BJ (cell line): ENCODE data around the gene RFESD. TPM values are rescaled to one million over a fixed set of nuclear protein-coding genes. Genes with fewer than 3 reads are reported as not detected.

ENCODE experiments used
- CTCF ChIA-PET: fragments of 350-600 bp; formaldehyde crosslinking; extraction: SDS; loops from one replicate; lab custom pipeline; 2021; ENCODE audit warnings: antibody characterized with exemption, inconsistent platforms; lab: Yijun Ruan, JAX
- POLR2A ChIA-PET: fragments of 300-600 bp; sonication (Branson Sonifier 250); formaldehyde crosslinking; extraction: SDS; loops from one replicate; lab custom pipeline; 2021; ENCODE audit warnings: antibody characterized with exemption; lab: Charles Lee
- DNase-seq: peaks from one replicate; pipeline ENCODE4 v3.0.0-alpha.2; 2011; ENCODE audit warnings: low read depth
- H3K27me3 ChIP-seq: 2 replicates; pipeline ENCODE4 v1.6.0; 2011; ENCODE audit warnings: low read length; ENCODE audit not compliant: control insufficient read depth, insufficient read depth
- H3K36me3 ChIP-seq: 2 replicates; pipeline ENCODE4 v1.5.1; 2011; ENCODE audit warnings: low read length; ENCODE audit not compliant: control insufficient read depth, insufficient read depth
- H3K4me3 ChIP-seq: 2 replicates; pipeline ENCODE4 v1.5.1; 2011; ENCODE audit warnings: low read depth, mild to moderate bottlenecking, control low read depth, low read length
- polyA plus RNA-seq: library from polyadenylated mRNA; depleted of rRNA; stranded (reverse); fragments of >200 nt; gene quantifications from 2 replicates; pipeline ENCODE4 v1.2.3, GENCODE V29; 2011
- TF ChIP-seq, protein P1 (sequence below): IDR thresholded peaks from 2 replicates; pipeline ENCODE4 v1.5.1; 2011; ENCODE audit warnings: low read depth, mild to moderate bottlenecking, control low read depth, inconsistent platforms, low read length, moderate library complexity; ENCODE audit not compliant: insufficient read depth

The RFESD gene
- polyA plus RNA-seq, 1 experiment: 1.1 TPM

GRCh38 chr5:95668216-95668615, 21.6 kb downstream of the RFESD start:
- H3K36me3 ChIP-seq: no peaks in the 10 kb centered on the region
- DNase-seq: no peak
- POLR2A ChIA-PET: no interaction called here
- TF ChIP-seq, protein P1, sequence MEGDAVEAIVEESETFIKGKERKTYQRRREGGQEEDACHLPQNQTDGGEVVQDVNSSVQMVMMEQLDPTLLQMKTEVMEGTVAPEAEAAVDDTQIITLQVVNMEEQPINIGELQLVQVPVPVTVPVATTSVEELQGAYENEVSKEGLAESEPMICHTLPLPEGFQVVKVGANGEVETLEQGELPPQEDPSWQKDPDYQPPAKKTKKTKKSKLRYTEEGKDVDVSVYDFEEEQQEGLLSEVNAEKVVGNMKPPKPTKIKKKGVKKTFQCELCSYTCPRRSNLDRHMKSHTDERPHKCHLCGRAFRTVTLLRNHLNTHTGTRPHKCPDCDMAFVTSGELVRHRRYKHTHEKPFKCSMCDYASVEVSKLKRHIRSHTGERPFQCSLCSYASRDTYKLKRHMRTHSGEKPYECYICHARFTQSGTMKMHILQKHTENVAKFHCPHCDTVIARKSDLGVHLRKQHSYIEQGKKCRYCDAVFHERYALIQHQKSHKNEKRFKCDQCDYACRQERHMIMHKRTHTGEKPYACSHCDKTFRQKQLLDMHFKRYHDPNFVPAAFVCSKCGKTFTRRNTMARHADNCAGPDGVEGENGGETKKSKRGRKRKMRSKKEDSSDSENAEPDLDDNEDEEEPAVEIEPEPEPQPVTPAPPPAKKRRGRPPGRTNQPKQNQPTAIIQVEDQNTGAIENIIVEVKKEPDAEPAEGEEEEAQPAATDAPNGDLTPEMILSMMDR: no peak
- H3K4me3 ChIP-seq: no peak overlapping the region
- no peaks in the 10 kb centered on the region for H3K27me3 ChIP-seq
- CTCF ChIA-PET: interaction anchor here (1.2 to 5.9 kb wide), 2 partner anchors 65 to 178 kb away, joined by 3 to 54 read pairs; partner anchors contain the start of gene RHOBTB3

DNA sequence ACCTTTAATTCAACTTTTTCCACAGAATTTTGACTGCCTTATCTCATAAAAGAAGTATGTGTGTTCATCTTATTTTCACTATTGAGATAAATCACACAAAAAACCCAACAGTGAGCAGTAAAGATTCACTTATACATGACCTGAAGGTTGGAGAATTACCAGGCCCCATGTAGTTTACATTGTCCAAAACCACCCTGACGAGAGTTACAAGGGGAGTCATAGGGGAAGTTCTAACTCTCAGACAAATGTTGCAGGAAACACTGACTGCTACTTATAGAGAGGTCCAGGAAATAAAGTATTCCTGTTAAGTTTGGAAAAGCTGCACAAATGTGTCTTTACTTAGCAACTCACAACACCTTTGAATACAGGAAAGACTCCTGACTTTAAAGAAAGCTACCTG, 22.2 kb downstream of the RFESD start:
- Histone ChIP-seq H3K36me3 (no peaks in the 10 kb centered on the region), H3K27me3 (no peaks in the 10 kb centered on the region), H3K4me3 (no peak overlapping the region)
- ChIA-PET CTCF (interaction anchor here (1.2 to 5.9 kb wide), 2 partner anchors 65 to 177 kb away, joined by 3 to 54 read pairs; partner anchors contain the start of gene RHOBTB3), POLR2A (no interaction called here)
- DNase-seq: no peak
- TF ChIP-seq, protein P1: no peak

DNA sequence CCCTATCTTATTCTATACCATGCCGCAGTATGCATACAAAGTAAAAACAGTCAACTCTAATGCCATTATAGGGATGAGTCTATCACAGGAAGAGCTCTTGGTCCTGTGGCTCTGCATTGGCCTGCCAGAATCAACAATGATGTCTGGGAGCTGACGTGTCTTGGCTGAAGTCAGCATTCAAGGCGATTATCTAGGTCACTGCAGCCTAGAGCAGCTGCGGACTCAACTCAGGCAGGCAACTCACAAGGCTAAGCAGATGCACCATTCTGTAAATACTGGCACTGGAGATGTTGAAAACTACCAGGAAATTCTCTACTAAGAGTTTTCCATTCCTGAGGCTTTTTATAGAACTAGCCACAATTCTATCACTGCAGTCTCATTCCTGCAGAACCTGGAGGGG, 23.0 kb downstream of the RFESD start:
- ChIA-PET POLR2A (interaction anchor here (0.9 kb wide), 1 partner anchor 56 kb away, joined by 5 read pairs; no protein-coding TSS in a partner anchor), CTCF (interaction anchor here (1.2 to 1.8 kb wide), 4 partner anchors 11 to 177 kb away, joined by 3 read pairs; no protein-coding TSS in a partner anchor)
- no peaks in the 10 kb centered on the region for H3K36me3 ChIP-seq
- H3K27me3 ChIP-seq: no peaks in the 10 kb centered on the region
- TF ChIP-seq, protein P1: no peak
- peak; percentile 91 for DNase-seq
- no peak overlapping the region for H3K4me3 ChIP-seq

GRCh38 chr5:95669985-95670384, 23.4 kb downstream of the RFESD start:
- DNase-seq: no peak
- Histone ChIP-seq H3K27me3 (no peaks in the 10 kb centered on the region), H3K4me3 (no peak overlapping the region), H3K36me3 (no peaks in the 10 kb centered on the region)
- POLR2A ChIA-PET: interaction anchor here (0.9 kb wide), 1 partner anchor 56 kb away, joined by 5 read pairs; no protein-coding TSS in a partner anchor
- TF ChIP-seq, protein P1: no peak
- CTCF ChIA-PET: interaction anchor here (1.1 to 1.8 kb wide), 5 partner anchors 11 to 176 kb away, joined by 3 read pairs; no protein-coding TSS in a partner anchor

DNA sequence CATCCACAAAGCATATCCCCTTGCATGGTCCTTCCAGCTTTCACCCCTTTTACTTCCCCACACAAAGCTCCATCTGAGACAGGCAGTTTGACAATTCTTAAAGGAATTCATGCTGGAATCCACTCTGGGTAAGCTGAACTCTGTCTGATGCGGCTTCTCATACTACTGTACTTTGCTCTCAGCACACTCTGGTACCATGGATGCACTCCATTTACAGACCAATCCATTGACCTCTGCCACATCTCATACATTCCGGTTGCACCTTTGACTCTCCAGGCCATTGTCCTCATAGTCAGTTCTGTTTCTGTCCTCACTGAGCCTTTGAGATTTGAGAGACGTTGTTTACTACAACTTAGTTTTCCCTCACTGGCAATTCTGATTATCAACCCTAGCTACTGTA, 24.0 kb downstream of the RFESD start:
- ChIA-PET POLR2A (interaction anchor here (0.9 kb wide), 1 partner anchor 55 kb away, joined by 5 read pairs; no protein-coding TSS in a partner anchor), CTCF (interaction anchor here (0.5 to 1.8 kb wide), 7 partner anchors 26 to 176 kb away, joined by 3 to 6 read pairs (median 3); no protein-coding TSS in a partner anchor)
- H3K27me3 ChIP-seq: no peaks in the 10 kb centered on the region
- no peak overlapping the region for H3K4me3 ChIP-seq
- DNase-seq: no peak
- H3K36me3 ChIP-seq: no peaks in the 10 kb centered on the region
- TF ChIP-seq, protein P1: no peak
